GM12875 (cell line): Measurements from ENCODE around the gene MSI2.

ENCODE experiments used
- H3K4me3 ChIP-seq: one replicate; pipeline ENCODE4 v1.5.1; 2011; ENCODE audit warnings: low read depth, low read length, control low read depth
- CTCF ChIP-seq: IDR thresholded peaks from 2 replicates; pipeline ENCODE4 v1.5.1; 2011; ENCODE audit warnings: low read depth, mild to moderate bottlenecking, control low read depth, inconsistent platforms, low read length, moderate library complexity, borderline replicate concordance; ENCODE audit not compliant: insufficient read depth

MSI2 gene

GRCh38 chr17:57577751-57578607 is 321.7 kb downstream of the MSI2 start:
- TF ChIP-seq CTCF = no peak

GRCh38 chr17:57578608-57579225 is 322.4 kb downstream of the MSI2 start:
- TF ChIP-seq CTCF = no peak
- H3K4me3 ChIP-seq = no peak overlapping the region

More at GRCh38 chr17:57577751-57578607, 321.7 kb downstream of the MSI2 start:
- H3K4me3 ChIP-seq = no peak overlapping the region

GRCh38 chr17:57579245-57579644 is 322.9 kb downstream of the MSI2 start:
- no peak for TF ChIP-seq CTCF
- no peak overlapping the region for H3K4me3 ChIP-seq

DNA sequence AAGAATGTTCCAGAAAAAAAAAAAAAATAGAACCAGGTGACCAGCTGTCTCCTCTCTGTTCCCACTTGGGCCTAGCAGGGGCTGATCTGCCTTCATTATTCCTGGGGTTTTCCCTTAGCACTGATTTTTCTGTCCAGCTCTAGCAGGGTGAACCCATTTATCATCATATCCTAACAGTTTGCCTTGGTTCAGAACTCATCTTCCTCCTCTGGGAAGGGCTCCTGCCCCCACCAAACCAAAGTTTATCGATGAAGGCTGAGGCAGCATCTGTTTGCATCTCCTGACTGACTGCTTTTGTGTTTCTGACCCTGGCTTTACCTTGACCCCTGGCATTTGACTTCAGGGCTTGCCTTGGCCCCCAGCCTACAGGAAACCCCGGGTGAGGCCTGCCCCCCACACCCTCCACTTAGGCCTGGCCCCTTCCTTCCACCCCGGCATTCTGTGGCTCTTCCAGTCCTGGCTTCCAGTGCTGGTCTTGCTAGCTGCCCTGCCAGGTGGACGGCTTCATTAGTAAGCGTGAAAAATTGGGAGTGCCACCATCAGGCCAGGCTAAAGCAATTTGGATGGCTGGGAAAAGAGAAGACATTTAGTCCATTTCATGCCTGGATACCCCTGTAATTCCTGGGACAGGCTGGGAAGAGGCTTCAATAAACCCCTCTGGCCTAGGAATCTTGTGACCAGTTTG is 323.9 kb downstream of the MSI2 start:
- H3K4me3 ChIP-seq = no peak overlapping the region

DNA sequence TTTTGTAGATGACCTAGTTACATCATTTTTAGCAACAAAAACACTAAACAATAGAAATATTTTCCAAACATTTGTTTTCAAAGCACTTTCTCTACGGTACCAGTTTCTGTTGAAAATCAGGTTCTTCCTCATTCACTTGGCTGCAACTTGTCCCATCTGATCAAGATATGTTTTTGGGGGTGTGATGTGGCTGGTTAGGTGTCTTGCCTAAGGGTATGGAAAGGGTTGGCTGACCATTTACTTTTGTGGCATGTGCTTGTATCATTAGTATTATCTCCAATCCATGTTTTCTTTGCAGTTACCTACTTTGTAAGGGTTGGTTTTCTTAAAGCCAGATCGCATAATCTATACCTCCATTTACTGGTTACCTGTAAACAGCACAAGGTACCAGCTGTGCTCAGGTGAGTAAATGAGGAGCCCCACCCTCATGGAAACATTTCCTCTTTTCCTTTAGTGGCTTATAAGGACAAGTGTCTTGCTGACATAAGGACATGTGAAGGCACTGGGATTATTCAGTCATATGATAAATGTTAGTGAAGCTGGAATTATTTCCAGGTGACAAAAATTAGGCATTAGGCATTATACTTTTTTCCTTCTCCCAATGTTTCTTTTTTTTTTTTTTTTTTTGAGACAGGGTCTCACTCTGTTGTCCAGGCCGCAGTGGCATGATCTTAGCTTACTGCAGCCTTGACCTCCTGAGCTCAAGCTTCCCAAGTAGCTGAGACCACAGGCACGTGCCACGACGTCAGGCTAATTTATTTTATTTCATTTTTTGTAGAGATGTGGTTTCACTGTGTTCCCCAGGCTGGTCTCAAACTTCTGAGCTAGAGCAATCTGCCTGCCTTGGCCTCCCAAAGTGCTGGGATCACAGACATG is 326.8 kb downstream of the MSI2 start:
- TF ChIP-seq CTCF = no peak
- H3K4me3 ChIP-seq = no peak overlapping the region

More for the DNA sequence above, 323.9 kb downstream of the MSI2 start:
- TF ChIP-seq CTCF = no peak

- no peak overlapping the region for H3K4me3 ChIP-seq
- TF ChIP-seq CTCF = no peak
These were observed 327.8 kb downstream of the MSI2 start for GRCh38 chr17:57584050-57584551.
